ENCODE measurements around the gene RPTOR.

Gene RPTOR

GRCh38 chr17:80596760-80597608 is 52.3 kb downstream of the RPTOR start:
- no peak for TF ChIP-seq CTCF (IDR thresholded peaks at IDR 0.05; ENCODE audit: insufficient read depth, low read depth, low read length, missing control alignments)
- no peak overlapping the region for H3K4me3 ChIP-seq (ENCODE audit: low read depth, low read length)
- no peak for DNase-seq (ENCODE audit: low read depth)

GRCh38 chr17:80598813-80599545 is 54.3 kb downstream of the RPTOR start:
- no peak for TF ChIP-seq CTCF (IDR thresholded peaks at IDR 0.05; ENCODE audit: insufficient read depth, low read depth, low read length, missing control alignments)
- no peak for DNase-seq (ENCODE audit: low read depth)
- no peak overlapping the region for H3K4me3 ChIP-seq (ENCODE audit: low read depth, low read length)

GRCh38 chr17:80599546-80600305 is 55.1 kb downstream of the RPTOR start:
- H3K4me3 ChIP-seq (ENCODE audit: low read depth, low read length), result no peak overlapping the region
- TF ChIP-seq CTCF (IDR thresholded peaks at IDR 0.05; ENCODE audit: insufficient read depth, low read depth, low read length, missing control alignments), result no peak
- DNase-seq (ENCODE audit: low read depth), result no peak

GRCh38 chr17:80601146-80601545 is 56.5 kb downstream of the RPTOR start:
- no peak for TF ChIP-seq CTCF (IDR thresholded peaks at IDR 0.05; ENCODE audit: insufficient read depth, low read depth, low read length, missing control alignments)
- no peak for DNase-seq (ENCODE audit: low read depth)
- no peak overlapping the region for H3K4me3 ChIP-seq (ENCODE audit: low read depth, low read length)

GRCh38 chr17:80603396-80603795 is 58.8 kb downstream of the RPTOR start:
- TF ChIP-seq CTCF (IDR thresholded peaks at IDR 0.05; ENCODE audit: insufficient read depth, low read depth, low read length, missing control alignments), result no peak
- no peak for DNase-seq (ENCODE audit: low read depth)
- H3K4me3 ChIP-seq (ENCODE audit: low read depth, low read length), result no peak overlapping the region

GRCh38 chr17:80604009-80604669 is 59.5 kb downstream of the RPTOR start:
- H3K4me3 ChIP-seq (ENCODE audit: low read depth, low read length), result no peak overlapping the region
- TF ChIP-seq CTCF (IDR thresholded peaks at IDR 0.05; ENCODE audit: insufficient read depth, low read depth, low read length, missing control alignments), result no peak
- no peak for DNase-seq (ENCODE audit: low read depth)
